HG02943 (cell line): ENCODE data around the gene EME2.

Experiments used
- ATAC-seq: cut with Tn5 transposase; IDR thresholded peaks from one replicate; pipeline ENCODE4 v1.9.1; 2021; ENCODE audit warnings: mild to moderate bottlenecking, low read depth, moderate library complexity; ENCODE audit not compliant: unreplicated experiment

EME2 gene

GRCh38 chr16:1765826-1766225 lies 6.8 kb upstream of the EME2 start:
- no peak for ATAC-seq

- ATAC-seq, result no peak
These were observed 6.4 kb upstream of the EME2 start for GRCh38 chr16:1766231-1766630.

GRCh38 chr16:1766701-1767100 lies 5.9 kb upstream of the EME2 start:
- no peak for ATAC-seq

DNA sequence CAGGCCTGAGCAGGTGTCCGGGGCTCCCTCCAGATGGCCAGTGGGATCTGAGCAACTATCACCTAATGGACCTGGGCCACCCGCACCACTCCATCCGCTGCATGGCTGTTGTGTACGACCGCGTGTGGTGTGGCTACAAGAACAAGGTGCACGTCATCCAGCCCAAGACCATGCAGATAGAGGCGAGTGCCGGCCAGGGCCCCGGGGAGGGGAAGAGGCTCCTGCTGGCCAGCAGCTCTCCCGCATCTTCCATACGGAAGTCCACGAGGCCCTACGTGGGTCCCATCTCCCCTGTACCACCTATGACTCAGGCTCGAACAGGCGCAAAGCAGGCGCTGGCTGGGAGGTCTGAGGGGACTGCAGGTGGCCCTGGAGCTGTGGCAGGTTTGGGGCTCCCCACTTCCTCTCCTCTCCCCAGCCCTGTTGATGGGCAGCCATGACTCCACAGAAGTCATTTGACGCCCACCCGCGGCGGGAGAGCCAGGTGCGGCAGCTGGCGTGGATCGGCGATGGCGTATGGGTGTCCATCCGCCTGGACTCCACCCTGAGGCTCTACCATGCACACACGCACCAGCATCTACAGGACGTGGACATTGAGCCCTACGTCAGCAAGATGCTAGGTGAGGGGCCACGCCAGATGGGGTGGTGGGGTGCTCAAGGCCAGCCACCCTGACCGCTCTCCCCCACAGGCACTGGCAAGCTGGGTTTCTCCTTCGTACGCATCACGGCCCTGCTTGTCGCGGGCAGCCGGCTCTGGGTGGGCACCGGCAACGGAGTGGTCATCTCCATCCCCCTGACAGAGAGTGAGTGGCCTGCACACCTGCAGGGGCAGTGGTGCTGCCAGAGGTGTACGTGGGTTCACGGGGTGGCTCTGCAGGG lies 5.3 kb upstream of the EME2 start:
- ATAC-seq, result no peak

DNA sequence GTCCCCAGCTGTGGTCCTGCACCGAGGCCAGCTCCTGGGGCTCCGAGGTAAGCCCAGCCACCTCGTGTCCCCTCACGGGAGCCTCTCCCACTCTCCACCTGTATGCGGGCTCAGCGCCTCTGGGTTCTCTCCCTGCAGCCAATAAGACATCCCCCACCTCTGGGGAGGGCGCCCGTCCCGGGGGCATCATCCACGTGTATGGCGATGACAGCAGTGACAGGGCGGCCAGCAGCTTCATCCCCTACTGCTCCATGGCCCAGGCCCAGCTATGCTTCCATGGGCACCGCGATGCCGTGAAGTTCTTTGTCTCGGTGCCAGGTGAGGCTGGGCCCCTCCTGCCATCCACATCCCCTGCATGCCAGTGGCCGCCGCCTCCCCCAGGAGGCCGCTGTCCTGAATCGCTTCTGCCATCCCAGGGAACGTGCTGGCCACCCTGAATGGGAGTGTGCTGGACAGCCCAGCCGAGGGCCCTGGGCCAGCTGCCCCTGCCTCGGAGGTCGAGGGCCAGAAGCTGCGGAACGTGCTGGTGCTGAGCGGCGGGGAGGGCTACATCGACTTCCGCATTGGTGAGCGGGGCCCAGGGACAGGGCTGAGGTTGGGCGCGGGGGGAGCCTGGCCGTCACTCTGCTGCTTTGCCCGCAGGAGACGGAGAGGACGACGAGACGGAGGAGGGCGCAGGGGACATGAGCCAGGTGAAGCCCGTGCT lies 4.4 kb upstream of the EME2 start:
- no peak for ATAC-seq

DNA sequence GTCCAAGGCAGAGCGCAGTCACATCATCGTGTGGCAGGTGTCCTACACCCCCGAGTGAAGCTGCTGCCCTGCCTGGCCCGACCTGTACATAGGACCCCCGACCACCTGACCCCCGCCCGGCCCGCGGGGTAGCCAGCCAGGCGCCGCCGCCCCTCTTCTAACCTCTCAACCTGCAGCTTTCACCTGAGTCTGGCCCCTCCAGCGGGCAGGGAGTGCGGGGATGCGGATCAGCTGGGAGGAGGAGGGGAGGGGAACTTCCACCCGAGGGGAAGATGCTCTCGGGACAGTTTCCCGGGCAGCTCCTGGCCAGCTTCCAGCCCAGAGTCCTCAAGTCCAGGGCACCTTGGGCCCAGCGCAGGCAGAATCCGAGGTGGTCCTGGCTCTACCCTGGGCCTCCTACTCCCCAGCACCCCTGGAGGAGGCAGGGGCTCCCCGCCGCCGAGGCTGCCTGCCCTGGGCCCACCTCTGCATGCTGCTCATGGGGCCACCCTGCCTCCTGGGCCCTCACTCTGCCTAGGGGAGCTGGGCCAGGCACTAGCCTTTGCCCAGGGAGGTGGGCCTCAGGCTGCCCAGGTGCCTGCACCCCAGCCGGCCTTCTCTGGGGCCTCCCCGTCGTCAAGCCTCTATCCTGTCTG lies 3.7 kb upstream of the EME2 start:
- ATAC-seq, result no peak

DNA sequence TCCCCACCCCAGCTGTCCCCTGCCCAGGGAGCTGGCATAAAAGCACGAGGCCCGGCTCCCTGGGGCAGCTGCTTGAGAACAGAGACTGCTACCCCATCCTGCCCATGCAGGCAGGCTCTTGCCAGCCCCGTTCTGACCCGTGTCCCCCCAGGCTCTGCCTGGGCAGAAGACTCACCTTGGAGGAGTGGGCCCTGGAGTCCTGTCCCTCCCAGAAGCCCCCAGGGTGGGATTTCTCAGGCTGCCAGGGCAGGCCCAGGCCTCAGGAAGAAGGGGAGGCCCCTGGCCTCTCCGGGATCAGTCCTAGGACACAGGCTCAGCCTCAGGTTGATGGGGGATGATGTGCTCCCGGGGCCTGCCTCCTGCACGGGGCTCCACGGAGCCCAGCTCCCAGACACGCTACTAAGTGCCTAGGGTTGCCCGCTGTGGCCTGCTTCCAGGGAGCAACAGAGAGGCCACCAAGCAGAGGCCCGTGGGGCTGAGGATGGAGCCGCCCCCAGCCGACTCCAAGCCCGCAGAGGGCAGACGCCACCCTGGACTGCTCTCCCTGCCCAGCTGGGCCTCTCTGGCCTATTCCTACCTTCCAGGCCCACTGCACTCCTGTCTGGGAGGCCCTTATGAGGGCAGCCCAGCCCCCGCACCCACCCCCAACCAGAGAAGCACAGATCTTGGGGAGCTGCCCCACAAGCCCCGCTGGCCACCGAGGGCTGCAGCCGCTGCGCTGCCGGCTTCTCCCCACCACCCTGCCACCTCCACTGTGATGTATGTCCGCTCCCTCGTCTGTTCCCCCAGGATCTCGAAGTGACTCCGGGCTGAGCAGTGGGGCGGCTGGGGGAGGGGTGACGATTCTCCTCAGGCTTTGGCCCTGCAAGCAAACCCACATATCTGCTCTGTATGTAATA lies 3.0 kb upstream of the EME2 start:
- ATAC-seq, result no peak

GRCh38 chr16:1770328-1771187 lies 2.1 kb upstream of the EME2 start:
- no peak for ATAC-seq

DNA sequence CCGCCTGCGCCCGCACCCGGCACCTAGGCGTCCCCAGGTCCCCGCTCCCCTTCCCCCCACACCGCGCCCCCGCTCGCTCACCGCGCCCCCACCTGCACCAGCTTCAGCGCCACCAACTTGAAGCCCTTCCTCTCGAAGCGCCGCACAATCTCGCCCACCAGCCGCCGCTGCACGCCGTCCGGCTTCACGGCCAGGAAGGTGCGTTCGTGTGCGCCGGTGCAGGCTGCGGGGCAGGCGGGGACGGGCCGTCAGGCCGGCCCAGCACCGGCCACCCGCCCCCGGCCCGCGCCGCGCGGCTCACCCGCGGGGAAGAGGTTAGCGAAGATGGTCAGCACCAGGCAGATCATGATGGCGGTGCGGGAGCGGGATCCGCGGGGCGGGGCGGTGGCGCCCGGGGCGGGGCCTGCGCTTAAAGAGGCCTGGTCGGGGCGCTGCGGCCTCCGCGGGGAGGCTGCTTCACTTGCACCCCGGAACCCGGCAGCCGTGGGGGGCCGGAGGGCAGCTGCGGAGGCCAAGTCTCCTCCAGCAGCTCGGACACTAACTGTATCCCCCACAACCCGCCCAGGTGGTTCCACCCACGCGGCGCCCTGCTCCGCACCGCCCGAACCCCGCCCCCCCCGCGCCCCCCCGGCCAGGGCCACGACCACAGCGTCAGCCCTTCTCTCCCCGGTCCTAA lies 1.3 kb upstream of the EME2 start, which contains the start of gene NME3:
TSS of gene NME3 (minus strand) at position 356 of the 676 bp plus-strand sequence. CDS start at position 347, 9 bp downstream.
- no peak for ATAC-seq

DNA sequence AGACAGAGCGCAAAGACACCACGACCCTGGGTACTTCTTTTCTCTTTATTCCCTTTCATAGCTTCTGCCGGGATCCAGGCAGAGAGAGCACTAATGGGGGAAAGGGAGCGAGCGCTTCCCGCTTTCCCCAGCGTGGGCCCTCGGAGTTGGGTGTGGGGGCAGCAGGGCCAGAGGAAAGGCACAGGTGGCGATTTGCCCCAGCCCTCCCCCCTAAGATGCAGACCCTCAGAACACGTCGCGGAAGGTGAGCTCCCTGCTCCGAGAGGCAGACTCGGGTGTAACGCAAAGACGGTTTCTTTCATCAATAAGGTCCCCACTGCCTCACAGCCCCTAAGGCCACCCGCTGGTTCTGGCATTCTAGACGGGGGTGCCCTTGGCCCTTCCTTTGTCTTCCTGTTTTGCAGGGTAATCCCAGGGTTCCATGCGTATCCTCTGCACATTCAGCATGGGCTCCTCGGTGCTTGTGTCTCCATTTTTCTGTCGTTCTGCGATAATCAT lies 697 bp upstream of the EME2 start:
- no peak for ATAC-seq

- peak; percentile 49 for ATAC-seq
These were observed 495 bp downstream of the EME2 start, which contains the start of gene MRPS34 for GRCh38 chr16:1772908-1773702. Gene MRPS34 (minus strand): TSS chr16:1773134. CDS start chr16:1773119, 15 bp downstream.

DNA sequence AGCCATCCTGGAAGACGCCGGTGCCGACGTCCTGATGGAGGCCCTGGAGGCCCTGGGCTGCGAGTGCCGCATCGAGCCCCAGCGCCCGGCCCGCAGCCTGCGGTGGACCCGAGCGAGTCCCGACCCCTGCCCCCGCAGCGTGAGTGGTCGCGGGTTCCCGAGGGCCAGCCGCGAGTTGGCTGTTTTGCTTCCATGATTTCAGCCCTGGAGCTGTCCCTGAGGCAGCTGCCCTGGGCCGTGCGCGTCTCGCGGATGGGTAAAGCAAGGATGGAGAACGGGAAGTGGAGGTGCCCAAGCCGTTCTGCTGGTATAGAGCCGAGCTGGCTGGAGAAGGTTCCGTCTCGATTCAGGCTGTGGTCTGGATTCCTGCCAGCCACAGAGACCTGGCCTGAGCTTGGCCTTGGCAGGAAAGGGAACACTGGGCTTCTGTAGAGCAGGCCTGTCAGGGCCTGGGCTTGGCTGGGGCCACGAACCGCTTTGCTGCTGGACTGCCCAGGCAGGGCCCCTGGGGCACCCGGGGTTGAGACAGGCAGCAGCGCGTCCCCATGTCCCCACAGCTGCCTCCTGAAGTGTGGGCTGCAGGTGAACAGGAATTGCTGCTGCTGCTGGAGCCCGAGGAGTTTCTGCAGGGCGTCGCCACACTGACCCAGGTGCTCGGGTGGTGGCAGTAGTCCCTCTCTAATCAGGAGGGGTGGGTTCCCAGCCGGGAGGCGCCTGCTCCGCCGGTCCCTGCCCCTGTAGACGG lies 1.3 kb downstream of the EME2 start:
- ATAC-seq, result no peak

- no peak for ATAC-seq
These were observed 1.8 kb downstream of the EME2 start for GRCh38 chr16:1774448-1774780.

DNA sequence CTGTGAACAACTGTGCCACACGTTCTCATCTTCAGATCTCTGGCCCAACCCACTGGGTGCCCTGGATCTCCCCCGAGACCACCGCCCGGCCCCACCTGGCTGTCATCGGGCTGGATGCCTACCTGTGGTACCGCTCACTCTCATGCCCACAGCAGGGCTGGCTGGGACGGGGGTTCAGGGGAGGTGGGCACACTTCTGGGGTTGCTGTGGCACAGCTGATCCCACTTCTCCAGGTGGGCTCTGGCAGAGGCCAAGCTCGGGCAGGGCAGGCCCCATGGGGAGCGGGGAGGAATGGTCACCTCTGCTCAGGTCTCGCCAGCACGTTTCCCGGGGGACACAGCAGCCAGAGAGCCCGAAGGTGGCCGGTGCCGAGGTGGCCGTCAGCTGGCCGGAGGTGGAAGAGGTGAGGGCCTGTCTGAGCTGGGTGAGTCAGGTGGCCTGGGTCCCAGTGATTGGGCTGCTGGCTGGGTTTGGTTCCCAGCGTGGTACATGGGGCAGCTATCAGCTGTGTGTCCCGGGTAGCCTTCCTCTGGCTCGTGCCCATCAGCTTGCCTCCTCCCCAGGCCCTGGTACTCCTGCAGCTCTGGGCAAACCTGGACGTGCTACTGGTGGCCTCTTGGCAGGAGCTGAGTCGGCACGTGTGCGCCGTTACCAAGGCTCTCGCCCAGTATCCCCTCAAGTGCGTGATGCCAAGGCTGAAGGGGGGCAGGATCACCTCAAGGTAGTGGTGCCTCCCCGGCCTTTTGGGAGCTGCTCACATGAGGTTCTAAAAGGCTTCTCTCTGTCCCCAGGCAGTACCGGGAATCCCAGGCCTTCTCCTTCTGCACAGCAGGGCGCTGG lies 2.6 kb downstream of the EME2 start:
- no peak for ATAC-seq

GRCh38 chr16:1775846-1776671 lies 3.4 kb downstream of the EME2 start:
- no peak for ATAC-seq

- ATAC-seq, result no peak
These were observed 4.0 kb downstream of the EME2 start for GRCh38 chr16:1776672-1776955.
